H9 (cell line): ENCODE measurements around the gene HDLBP. TPM values are rescaled to one million over a fixed set of nuclear protein-coding genes. Genes with fewer than 3 reads are reported as not detected.

Experiments used
- DNase-seq: peaks from one replicate; pipeline ENCODE4 v3.0.0-alpha.2; 2017
- H2AFZ ChIP-seq: one replicate; pipeline ENCODE4 v1.6.1; 2013; ENCODE audit warnings: mild to moderate bottlenecking, low read length, control low read depth, moderate library complexity
- H2AK5ac ChIP-seq: 2 replicates; pipeline ENCODE4 v1.6.1; 2013; ENCODE audit warnings: low read length, control low read depth, mixed read lengths; ENCODE audit not compliant: insufficient read length
- H2BK120ac ChIP-seq: one replicate; pipeline ENCODE4 v1.6.1; 2013; ENCODE audit warnings: low read depth, mild to moderate bottlenecking, low read length, control low read depth, inconsistent platforms; ENCODE audit not compliant: poor library complexity, severe bottlenecking
- H2BK12ac ChIP-seq: 2 replicates; pipeline ENCODE4 v1.6.1; 2013; ENCODE audit warnings: low read length, control low read depth, mixed read lengths, low read depth; ENCODE audit not compliant: insufficient read length
- H2BK15ac ChIP-seq: 2 replicates; pipeline ENCODE4 v1.6.1; 2013; ENCODE audit warnings: low read depth, low read length, control low read depth
- H2BK20ac ChIP-seq: one replicate; pipeline ENCODE4 v1.6.1; 2013; ENCODE audit warnings: low read depth, mild to moderate bottlenecking, low read length, control low read depth, inconsistent platforms; ENCODE audit not compliant: poor library complexity, severe bottlenecking
- H2BK5ac ChIP-seq: 2 replicates; pipeline ENCODE4 v1.6.1; 2013; ENCODE audit warnings: low read length, control low read depth, mixed read lengths; ENCODE audit not compliant: insufficient read length
- H3K14ac ChIP-seq: 2 replicates; pipeline ENCODE4 v1.6.1; 2013; ENCODE audit warnings: low read length, control low read depth; ENCODE audit not compliant: insufficient read depth
- H3K18ac ChIP-seq: 2 replicates; pipeline ENCODE4 v1.6.1; 2013; ENCODE audit warnings: low read depth, mild to moderate bottlenecking, mixed read lengths, low read length, control low read depth; ENCODE audit not compliant: insufficient read length
- H3K23ac ChIP-seq: 2 replicates; pipeline ENCODE4 v1.6.1; 2013; ENCODE audit warnings: low read length, control low read depth, mixed read lengths, low read depth; ENCODE audit not compliant: insufficient read length
- H3K23me2 ChIP-seq: 2 replicates; pipeline ENCODE4 v1.6.1; 2013; ENCODE audit warnings: low read depth, mild to moderate bottlenecking, mixed read lengths, low read length, control low read depth; ENCODE audit not compliant: insufficient read length, poor library complexity, severe bottlenecking
- H3K27ac ChIP-seq: 2 replicates; pipeline ENCODE4 v1.5.1; 2013; ENCODE audit warnings: low read length, control low read depth, mixed read lengths, low read depth; ENCODE audit not compliant: insufficient read length
- H3K27me3 ChIP-seq: 2 replicates; pipeline ENCODE4 v1.6.1; 2013; ENCODE audit warnings: low read length, control low read depth, inconsistent platforms; ENCODE audit not compliant: insufficient read depth
- H3K4ac ChIP-seq: 2 replicates; pipeline ENCODE4 v1.6.1; 2013; ENCODE audit warnings: low read depth, mild to moderate bottlenecking, control low read depth, inconsistent platforms, low read length, moderate library complexity
- H3K4me1 ChIP-seq: 2 replicates; pipeline ENCODE4 v1.6.1; 2013; ENCODE audit warnings: low read length, control low read depth, inconsistent platforms; ENCODE audit not compliant: insufficient read depth
- H3K4me2 ChIP-seq: 2 replicates; pipeline ENCODE4 v1.6.1; 2013; ENCODE audit warnings: low read length, control low read depth, mixed read lengths; ENCODE audit not compliant: insufficient read length, insufficient read depth
- H3K56ac ChIP-seq: 2 replicates; pipeline ENCODE4 v1.6.1; 2013; ENCODE audit warnings: low read depth, mild to moderate bottlenecking, mixed read lengths, low read length, control low read depth; ENCODE audit not compliant: insufficient read length
- H3K79me1 ChIP-seq: 2 replicates; pipeline ENCODE4 v1.6.1; 2013; ENCODE audit warnings: low read depth, mild to moderate bottlenecking, moderate library complexity, low read length, control low read depth, inconsistent platforms; ENCODE audit not compliant: insufficient read depth, poor library complexity, severe bottlenecking
- H3K79me2 ChIP-seq: 2 replicates; pipeline ENCODE4 v1.6.1; 2013; ENCODE audit warnings: low read length, control low read depth, inconsistent platforms; ENCODE audit not compliant: insufficient read depth
- H3K9ac ChIP-seq: 2 replicates; pipeline ENCODE4 v1.6.1; 2013; ENCODE audit warnings: low read length, control low read depth, mixed read lengths; ENCODE audit not compliant: insufficient read length; ENCODE audit errors: extremely low read depth
- H3K9me3 ChIP-seq: one replicate; pipeline ENCODE4 v1.6.1; 2013; ENCODE audit warnings: low read depth, low read length, inconsistent platforms; ENCODE audit not compliant: control insufficient read depth
- H3T11ph ChIP-seq: one replicate; pipeline ENCODE4 v1.6.1; 2013; ENCODE audit warnings: mild to moderate bottlenecking, low read length, control low read depth, inconsistent platforms
- H4K20me1 ChIP-seq: one replicate; pipeline ENCODE4 v1.6.1; 2013; ENCODE audit not compliant: control insufficient read depth, insufficient read length, insufficient read depth
- H4K5ac ChIP-seq: 2 replicates; pipeline ENCODE4 v1.6.1; 2013; ENCODE audit warnings: low read depth, mild to moderate bottlenecking, mixed read lengths, low read length, control low read depth; ENCODE audit not compliant: insufficient read length
- H4K8ac ChIP-seq: replicated peaks from 2 replicates; pipeline ENCODE4 v1.6.1; 2013; ENCODE audit warnings: low read length, control low read depth, mixed read lengths, low read depth; ENCODE audit not compliant: insufficient read length
- H4K91ac ChIP-seq: 2 replicates; pipeline ENCODE4 v1.6.1; 2013; ENCODE audit warnings: low read depth, mild to moderate bottlenecking, moderate library complexity, mixed read lengths, low read length, control low read depth; ENCODE audit not compliant: insufficient read length
- H3K27ac Mint-ChIP-seq, 3 experiments: 2 replicates in 2 of 3; 3 replicates in 1 of 3; pipeline ENCODE4 v1.8.0; 2020 to 2021; ENCODE audit warnings: mixed read lengths in 3 of 3, mild to moderate bottlenecking in 1 of 3, moderate library complexity in 1 of 3
- H3K27me3 Mint-ChIP-seq: 2 replicates; pipeline ENCODE4 v1.8.0; 2021; ENCODE audit warnings: low read depth, mild to moderate bottlenecking, moderate library complexity, mixed read lengths
- H3K36me3 Mint-ChIP-seq, 3 experiments: 2 replicates in 2 of 3; 3 replicates in 1 of 3; pipeline ENCODE4 v1.8.0; 2020 to 2021; ENCODE audit warnings: low read depth in 3 of 3, mixed read lengths in 3 of 3; ENCODE audit not compliant: insufficient read depth in 1 of 3
- H3K4me1 Mint-ChIP-seq, 2 experiments: 2 replicates each; pipeline ENCODE4 v1.8.0; 2020; ENCODE audit warnings: mixed read lengths in 2 of 2
- H3K4me3 Mint-ChIP-seq, 2 experiments: 2 replicates in 1 of 2; 3 replicates in 1 of 2; pipeline ENCODE4 v1.8.0; 2020 to 2021; ENCODE audit warnings: mild to moderate bottlenecking in 2 of 2, mixed read lengths in 2 of 2, moderate library complexity in 1 of 2
- H3K9me3 Mint-ChIP-seq, 2 experiments: 2 replicates in 1 of 2; 3 replicates in 1 of 2; pipeline ENCODE4 v1.8.0; 2020; ENCODE audit warnings: mild to moderate bottlenecking in 2 of 2, mixed read lengths in 2 of 2, moderate library complexity in 1 of 2
- WGBS: extraction: QIAGEN DNeasy Blood & Tissue Kit; methylation state at CpG from one replicate; pipeline ENCODE4 v1.1.7; 2013; ENCODE audit warnings: missing lambda C conversion rate, low lambda C conversion rate, mixed read lengths; ENCODE audit not compliant: insufficient read length; ENCODE audit errors: extremely low coverage; 5-methylcytosine and 5-hydroxymethylcytosine counted together
- total RNA-seq: library from RNA; stranded (reverse); gene quantifications from 2 replicates; pipeline ENCODE4 v1.2.1, GENCODE V29; 2021
- TF ChIP-seq, protein P1 (sequence below): fragments of 200-600 bp; sonication (generic); conservative IDR thresholded peaks from 3 replicates; pipeline ENCODE4 v1.8.0; 2021; ENCODE audit warnings: antibody characterized with exemption, mild to moderate bottlenecking

Gene HDLBP
- total RNA-seq, 1 experiment from 2014 or later = 364 TPM

DNA sequence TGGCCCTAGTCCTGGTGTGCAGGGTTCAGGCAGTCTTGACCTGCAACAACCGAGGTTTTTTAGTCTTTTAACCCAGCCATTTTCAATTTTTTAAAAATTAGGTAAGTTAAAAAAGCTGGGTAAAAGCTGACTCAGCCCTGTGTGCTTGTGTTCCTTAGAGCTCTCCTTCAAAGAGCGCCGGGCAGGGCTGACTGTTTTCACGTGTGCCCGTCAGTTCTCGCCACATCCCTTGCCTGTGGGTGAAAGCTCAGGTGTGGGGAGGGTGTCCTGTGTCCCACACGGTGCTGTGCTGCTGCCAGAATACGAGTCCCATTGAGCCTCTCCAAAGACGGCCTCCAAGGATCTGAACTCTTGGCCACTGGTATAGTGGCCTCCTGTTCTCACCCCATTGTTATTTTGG is 132.3 kb downstream of the HDLBP start:
- H3K18ac ChIP-seq = no peak overlapping the region
- H3K9me3 ChIP-seq = no peaks in the 10 kb centered on the region
- H3K27me3 ChIP-seq = no peaks in the 10 kb centered on the region
- no peak overlapping the region for H3K14ac ChIP-seq
- no peak overlapping the region for H3K56ac ChIP-seq
- no peak overlapping the region for H3K9ac ChIP-seq
- H3K27ac Mint-ChIP-seq = no peak overlapping the region
- H2AFZ ChIP-seq = no peak overlapping the region
- no peak overlapping the region for H2AK5ac ChIP-seq
- TF ChIP-seq, protein P1, sequence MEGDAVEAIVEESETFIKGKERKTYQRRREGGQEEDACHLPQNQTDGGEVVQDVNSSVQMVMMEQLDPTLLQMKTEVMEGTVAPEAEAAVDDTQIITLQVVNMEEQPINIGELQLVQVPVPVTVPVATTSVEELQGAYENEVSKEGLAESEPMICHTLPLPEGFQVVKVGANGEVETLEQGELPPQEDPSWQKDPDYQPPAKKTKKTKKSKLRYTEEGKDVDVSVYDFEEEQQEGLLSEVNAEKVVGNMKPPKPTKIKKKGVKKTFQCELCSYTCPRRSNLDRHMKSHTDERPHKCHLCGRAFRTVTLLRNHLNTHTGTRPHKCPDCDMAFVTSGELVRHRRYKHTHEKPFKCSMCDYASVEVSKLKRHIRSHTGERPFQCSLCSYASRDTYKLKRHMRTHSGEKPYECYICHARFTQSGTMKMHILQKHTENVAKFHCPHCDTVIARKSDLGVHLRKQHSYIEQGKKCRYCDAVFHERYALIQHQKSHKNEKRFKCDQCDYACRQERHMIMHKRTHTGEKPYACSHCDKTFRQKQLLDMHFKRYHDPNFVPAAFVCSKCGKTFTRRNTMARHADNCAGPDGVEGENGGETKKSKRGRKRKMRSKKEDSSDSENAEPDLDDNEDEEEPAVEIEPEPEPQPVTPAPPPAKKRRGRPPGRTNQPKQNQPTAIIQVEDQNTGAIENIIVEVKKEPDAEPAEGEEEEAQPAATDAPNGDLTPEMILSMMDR = no peak
- H4K5ac ChIP-seq = no peak overlapping the region
- H4K91ac ChIP-seq = no peak overlapping the region
- no peak overlapping the region for H3K4me2 ChIP-seq
- H3K9me3 Mint-ChIP-seq = no peaks in the 10 kb centered on the region
- H2BK15ac ChIP-seq = no peak overlapping the region
- no peak overlapping the region for H4K8ac ChIP-seq
- H3K27me3 Mint-ChIP-seq = no peaks in the 10 kb centered on the region; the same call in 1 of the 2 replicates
- H3K4ac ChIP-seq = no peak overlapping the region
- no peak overlapping the region for H3K4me3 Mint-ChIP-seq
- H2BK12ac ChIP-seq = no peak overlapping the region
- no peaks in the 10 kb centered on the region for H3K23me2 ChIP-seq
- H2BK20ac ChIP-seq = no peak overlapping the region
- no peaks in the 10 kb centered on the region for H3K79me2 ChIP-seq
- WGBS = no CpG with 5 or more reads among the region's 9 CpGs
- DNase-seq = no peak
- H2BK5ac ChIP-seq = no peak overlapping the region
- no peaks in the 10 kb centered on the region for H3K79me1 ChIP-seq
- H3T11ph ChIP-seq = no peak overlapping the region
- no peak overlapping the region for H3K27ac ChIP-seq
- H4K20me1 ChIP-seq = no peaks in the 10 kb centered on the region
- H3K4me1 Mint-ChIP-seq = peaks cover 6 to 16% of the 10 kb centered on the region in 2 experiments
- H3K36me3 Mint-ChIP-seq = peaks cover 0 to 8% (median 0%) of the 10 kb centered on the region in 3 experiments; a peak in 1 of 7 replicates
- H3K23ac ChIP-seq = no peak overlapping the region
- no peak overlapping the region for H2BK120ac ChIP-seq
- no peaks in the 10 kb centered on the region for H3K4me1 ChIP-seq
